Lower lobe of right lung (tissue), 2 donors: ENCODE measurements around the gene CBX3. TPM values are rescaled to one million over a fixed set of nuclear protein-coding genes. Genes with fewer than 3 reads are reported as not detected.
"Not testable (repeated sequence)": the region's sequence is repeated elsewhere in the genome, so short reads cannot be mapped to it uniquely, and the experiment has no call there.

Experiments used
- ATAC-seq, 2 donors: fragments of 200-7000 bp; cut with Tn5 transposase; one replicate each; pipeline ENCODE4 v1.9.1; 2020 to 2022; ENCODE audit warnings: mild to moderate bottlenecking in 2 of 2, moderate library complexity in 2 of 2
- DNase-seq: peaks from one replicate; pipeline ENCODE4 v3.0.0-alpha.2; 2020
- H3K27ac ChIP-seq: fragments of 200-600 bp; one replicate; pipeline ENCODE4 v1.8.0; 2022
- H3K27me3 ChIP-seq: fragments of 200-600 bp; one replicate; pipeline ENCODE4 v1.8.0; 2022; ENCODE audit warnings: low read depth
- H3K36me3 ChIP-seq: fragments of 200-600 bp; one replicate; pipeline ENCODE4 v1.8.0; 2022; ENCODE audit warnings: mild to moderate bottlenecking
- H3K4me1 ChIP-seq: fragments of 200-600 bp; one replicate; pipeline ENCODE4 v1.8.0; 2022
- H3K4me3 ChIP-seq: fragments of 200-600 bp; one replicate; pipeline ENCODE4 v1.8.0; 2022; ENCODE audit warnings: mild to moderate bottlenecking
- H3K9me3 ChIP-seq: fragments of 200-600 bp; one replicate; pipeline ENCODE4 v1.8.0; 2022
- intact Hi-C: fragments of 100-400 bp; cut with DNase I; formaldehyde crosslinking; loops from one replicate; pipeline ENCODE4 v1.11.0; 2022
- total RNA-seq: library from RNA; stranded (reverse); fragmentation: NEBNext Ultra II Directional; extraction: Animal tissue kit (Norgen Biotek cat#: 25700); gene quantifications from one replicate; pipeline ENCODE4 v1.2.1, GENCODE V29; 2021
- TF ChIP-seq, protein P1 (sequence below): fragments of 200-600 bp; IDR thresholded peaks from one replicate; pipeline ENCODE4 v1.8.0; 2022; ENCODE audit warnings: antibody characterized with exemption, mild to moderate bottlenecking
- donor health status: DM: no; HTN: yes; CAD: no; lungs with severe emphysema.

Gene CBX3
- total RNA-seq, 1 donor from 2014 or later, result 94.3 TPM

DNA sequence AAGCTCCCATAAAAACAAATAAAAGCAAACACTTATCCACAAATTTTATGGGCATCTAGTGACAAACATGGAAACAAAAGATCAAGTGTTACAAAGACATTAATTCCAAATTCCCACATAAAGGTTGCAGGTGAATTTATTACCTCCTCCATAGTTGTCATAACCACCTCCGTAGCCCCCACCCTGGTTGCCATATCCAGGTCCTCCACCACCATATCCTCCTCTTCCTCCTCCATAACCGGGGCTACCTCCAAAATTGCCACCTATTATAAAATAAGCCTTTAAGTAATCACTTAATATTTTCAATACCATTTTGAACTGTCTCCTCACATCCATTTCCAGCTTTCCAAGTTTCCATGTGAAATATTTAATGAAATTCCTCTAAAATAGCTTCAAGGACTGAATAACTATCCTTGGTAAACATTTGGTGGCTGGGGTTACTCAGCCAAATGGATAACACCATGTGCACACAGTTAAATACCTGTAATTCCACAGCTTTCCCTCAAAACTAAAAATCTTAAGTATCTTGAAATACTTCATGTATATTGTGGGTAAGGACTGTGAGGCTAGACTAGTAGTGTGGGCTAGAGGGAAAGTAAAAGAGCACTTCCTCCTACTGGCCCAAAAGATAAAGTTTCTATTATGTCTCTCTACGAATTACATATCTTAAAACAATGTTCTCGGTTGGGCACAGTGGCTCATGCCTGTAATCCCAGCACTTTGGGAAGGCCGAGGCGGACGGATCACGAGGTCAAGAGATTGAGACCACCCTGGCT lies 7.9 kb upstream of the CBX3 start:
- peaks cover 64% of the 10 kb centered on the region for H3K4me1 ChIP-seq
- intact Hi-C loops, result no loop called here
- TF ChIP-seq, protein P1, sequence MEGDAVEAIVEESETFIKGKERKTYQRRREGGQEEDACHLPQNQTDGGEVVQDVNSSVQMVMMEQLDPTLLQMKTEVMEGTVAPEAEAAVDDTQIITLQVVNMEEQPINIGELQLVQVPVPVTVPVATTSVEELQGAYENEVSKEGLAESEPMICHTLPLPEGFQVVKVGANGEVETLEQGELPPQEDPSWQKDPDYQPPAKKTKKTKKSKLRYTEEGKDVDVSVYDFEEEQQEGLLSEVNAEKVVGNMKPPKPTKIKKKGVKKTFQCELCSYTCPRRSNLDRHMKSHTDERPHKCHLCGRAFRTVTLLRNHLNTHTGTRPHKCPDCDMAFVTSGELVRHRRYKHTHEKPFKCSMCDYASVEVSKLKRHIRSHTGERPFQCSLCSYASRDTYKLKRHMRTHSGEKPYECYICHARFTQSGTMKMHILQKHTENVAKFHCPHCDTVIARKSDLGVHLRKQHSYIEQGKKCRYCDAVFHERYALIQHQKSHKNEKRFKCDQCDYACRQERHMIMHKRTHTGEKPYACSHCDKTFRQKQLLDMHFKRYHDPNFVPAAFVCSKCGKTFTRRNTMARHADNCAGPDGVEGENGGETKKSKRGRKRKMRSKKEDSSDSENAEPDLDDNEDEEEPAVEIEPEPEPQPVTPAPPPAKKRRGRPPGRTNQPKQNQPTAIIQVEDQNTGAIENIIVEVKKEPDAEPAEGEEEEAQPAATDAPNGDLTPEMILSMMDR, result no peak
- DNase-seq, result no peak
- H3K4me3 ChIP-seq, result no peak overlapping the region
- peak; percentile 17 to 18 for ATAC-seq
- H3K27ac ChIP-seq, result no peak overlapping the region
- no peaks in the 10 kb centered on the region for H3K27me3 ChIP-seq
- H3K36me3 ChIP-seq, result peaks cover 92% of the 10 kb centered on the region
- H3K9me3 ChIP-seq, result no peaks in the 10 kb centered on the region

DNA sequence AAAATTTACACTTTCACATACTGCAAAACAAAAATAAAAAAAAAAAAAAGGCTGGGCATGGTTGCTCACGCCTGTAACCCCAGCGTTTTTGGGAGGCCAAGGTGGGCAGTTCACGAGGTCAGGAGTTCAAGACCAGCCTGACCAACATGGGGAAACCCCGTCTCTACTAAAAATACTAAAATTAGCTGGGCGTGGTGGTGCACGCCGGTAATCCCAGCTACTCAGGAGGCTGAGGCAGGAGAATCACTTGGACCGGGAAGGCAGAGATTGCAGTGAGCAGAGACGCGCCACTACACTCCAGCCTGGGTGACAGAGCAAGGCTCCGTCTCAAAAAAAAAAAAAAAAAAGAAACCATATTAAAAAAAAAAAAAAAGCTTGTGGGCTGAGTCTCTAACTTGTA lies 6.8 kb upstream of the CBX3 start:
- intact Hi-C loops, H3K27ac ChIP-seq, H3K9me3 ChIP-seq, ATAC-seq, H3K4me3 ChIP-seq, H3K27me3 ChIP-seq, DNase-seq: not testable (repeated sequence)
- peaks cover 85% of the 10 kb centered on the region for H3K36me3 ChIP-seq
- peaks cover 64% of the 10 kb centered on the region for H3K4me1 ChIP-seq

DNA sequence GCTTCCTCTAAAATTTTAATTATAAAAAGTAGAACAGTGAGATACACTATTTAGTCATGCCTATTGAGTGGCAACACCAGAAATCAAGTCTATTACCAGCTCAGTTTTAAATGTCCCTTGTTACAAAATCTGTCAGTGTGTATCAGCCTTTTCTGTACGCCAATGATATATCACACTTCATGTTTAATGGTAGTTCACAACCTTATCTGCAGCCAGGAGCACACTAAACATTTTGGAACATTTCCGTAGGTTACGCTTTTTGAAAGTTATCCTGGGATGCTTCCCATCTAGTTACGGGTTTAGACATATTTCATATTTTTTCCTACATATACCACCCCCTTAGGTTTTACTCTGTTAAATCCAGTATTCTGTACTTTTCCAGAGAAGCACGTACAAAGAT lies 6.4 kb upstream of the CBX3 start:
- no peaks in the 10 kb centered on the region for H3K27me3 ChIP-seq
- H3K36me3 ChIP-seq, result peaks cover 81% of the 10 kb centered on the region
- no peak overlapping the region for H3K4me3 ChIP-seq
- TF ChIP-seq, protein P1, result no peak
- H3K27ac ChIP-seq, result no peak overlapping the region
- intact Hi-C loops, result no loop called here
- ATAC-seq, result no peak
- no peak for DNase-seq
- H3K4me1 ChIP-seq, result peaks cover 64% of the 10 kb centered on the region
- no peaks in the 10 kb centered on the region for H3K9me3 ChIP-seq

DNA sequence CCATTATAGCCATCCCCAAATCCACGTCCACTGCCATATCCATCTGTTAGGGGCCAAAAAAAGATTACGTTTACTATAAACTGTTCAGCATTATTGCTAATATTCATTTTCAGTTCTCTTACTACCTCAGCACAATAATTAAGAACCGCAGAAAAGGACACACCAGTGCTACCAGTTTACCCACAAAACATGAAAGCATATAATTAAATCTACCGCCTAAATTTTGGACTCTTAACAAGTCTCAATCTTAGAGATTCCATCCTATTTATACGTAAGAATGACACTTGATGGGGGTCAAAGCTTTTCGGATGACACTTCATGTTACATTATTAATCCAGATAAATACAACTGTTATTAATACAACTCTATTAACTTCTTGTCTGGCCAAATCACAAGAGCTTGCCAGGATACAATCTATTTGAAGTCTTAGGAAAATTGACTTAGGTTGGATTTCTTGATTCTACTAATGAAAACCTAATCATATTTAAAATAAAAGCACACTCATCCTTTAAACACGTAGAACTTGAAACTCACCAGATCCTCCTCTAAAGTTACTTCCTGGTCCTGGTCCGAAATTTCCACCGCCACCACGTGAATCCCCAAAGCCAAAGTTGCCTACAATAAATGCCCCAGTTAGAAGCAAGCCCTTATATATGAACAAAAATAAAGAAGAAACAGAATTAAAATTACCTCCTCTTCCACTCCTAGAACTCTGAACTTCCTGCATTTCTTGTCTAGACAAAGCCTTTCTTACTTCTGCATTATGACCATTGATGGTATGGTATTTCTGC lies 5.5 kb upstream of the CBX3 start:
- ATAC-seq, result no peak
- H3K27me3 ChIP-seq, result no peaks in the 10 kb centered on the region
- peaks cover 72% of the 10 kb centered on the region for H3K36me3 ChIP-seq
- no peak for DNase-seq
- no peak overlapping the region for H3K27ac ChIP-seq
- TF ChIP-seq, protein P1, result no peak
- H3K9me3 ChIP-seq, result no peaks in the 10 kb centered on the region
- peaks cover 64% of the 10 kb centered on the region for H3K4me1 ChIP-seq
- H3K4me3 ChIP-seq, result peak overlapping the region; percentile 83
- intact Hi-C loops, result no loop called here

DNA sequence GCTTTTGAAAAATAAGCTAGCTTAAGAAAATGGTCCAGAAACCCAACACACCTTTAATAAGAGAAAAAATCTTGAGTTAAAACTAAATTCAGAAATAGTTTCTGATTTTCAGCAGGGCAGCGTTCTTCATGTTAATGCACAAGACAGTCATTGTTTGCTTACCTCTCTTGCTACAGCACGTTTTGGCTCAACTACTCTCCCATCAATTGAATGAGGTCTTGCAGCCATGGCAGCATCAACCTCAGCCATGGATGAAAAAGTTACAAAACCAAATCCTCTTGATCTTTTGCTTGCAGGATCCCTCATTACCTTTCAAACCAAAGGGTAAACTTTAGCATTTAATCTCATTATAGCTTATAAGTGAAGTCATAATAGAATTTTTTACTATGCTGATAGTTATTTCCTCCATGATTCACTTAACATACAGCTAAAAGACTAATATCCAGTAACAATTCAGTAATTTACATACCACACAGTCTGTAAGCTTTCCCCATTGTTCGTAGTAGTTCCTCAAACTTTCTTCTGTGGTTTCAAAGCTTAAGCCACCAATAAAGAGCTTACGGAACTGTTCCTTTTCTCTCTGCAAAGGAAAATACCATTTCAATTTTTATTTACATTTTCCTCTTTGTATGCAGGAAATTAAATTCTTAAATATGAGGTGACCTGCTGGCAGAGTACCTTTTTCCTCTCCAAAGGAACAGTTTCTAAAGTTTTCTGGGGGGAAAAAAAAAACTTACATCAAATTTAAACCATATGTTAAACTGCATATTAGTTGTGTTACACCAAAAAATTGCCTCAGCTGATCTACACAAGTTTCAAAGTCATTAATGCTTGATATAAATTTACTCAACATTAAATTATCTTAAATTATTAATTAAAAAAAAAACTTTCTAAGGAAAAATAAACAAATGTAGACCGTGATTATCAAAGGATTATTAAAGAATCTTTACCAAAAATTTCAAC lies 4.1 kb upstream of the CBX3 start:
- H3K27ac ChIP-seq, result peak overlapping the region; percentile 43

More for the DNA sequence above, 4.1 kb upstream of the CBX3 start:
- intact Hi-C loops, result no loop called here
- peaks cover 58% of the 10 kb centered on the region for H3K36me3 ChIP-seq
- TF ChIP-seq, protein P1, result no peak
- peaks cover 53% of the 10 kb centered on the region for H3K4me1 ChIP-seq
- H3K4me3 ChIP-seq, result peak overlapping the region; percentile 83
- no peaks in the 10 kb centered on the region for H3K9me3 ChIP-seq
- DNase-seq, result no peak
- H3K27me3 ChIP-seq, result no peaks in the 10 kb centered on the region
- no peak for ATAC-seq
